HEK293 (cell line): ENCODE results near the gene STXBP3.

ENCODE experiments used
- CTCF ChIA-PET: fragments of 350-600 bp; formaldehyde crosslinking; extraction: SDS; loops from one replicate; lab custom pipeline; 2021; ENCODE audit warnings: antibody characterized with exemption; lab: Yijun Ruan, JAX
- POLR2A ChIA-PET: fragments of 300-600 bp; formaldehyde crosslinking; extraction: SDS; loops from one replicate; lab custom pipeline; 2020; ENCODE audit warnings: antibody characterized with exemption, inconsistent platforms; lab: Yijun Ruan, JAX
- H3K27ac ChIP-seq: fragments of 200-500 bp; sonication (Bioruptor generic); 2 replicates; pipeline ENCODE4 v1.5.1; 2014; ENCODE audit warnings: low read depth, low read length, control low read depth, inconsistent platforms; ENCODE audit errors: extremely low read depth
- H3K36me3 ChIP-seq, 2 experiments: fragments of 200-500 bp in 1 of 2; sonication (Bioruptor generic) in 1 of 2; 1 replicate in 1 of 2; 2 replicates in 1 of 2; pipeline ENCODE4 v1.5.1; 2014 to 2017; ENCODE audit warnings: inconsistent platforms in 2 of 2, low read length in 2 of 2; ENCODE audit not compliant: control insufficient read depth in 2 of 2, insufficient read depth in 1 of 2
- H3K4me1 ChIP-seq: fragments of 200-500 bp; sonication (Bioruptor generic); 2 replicates; pipeline ENCODE4 v1.5.1; 2014; ENCODE audit warnings: mild to moderate bottlenecking, low read length, inconsistent platforms; ENCODE audit not compliant: control insufficient read depth, insufficient read depth
- H3K4me3 ChIP-seq: 2 replicates; pipeline ENCODE4 v1.5.1; 2011; ENCODE audit warnings: low read depth, mild to moderate bottlenecking, control low read depth, low read length, moderate library complexity
- H3K9me3 ChIP-seq: fragments of 200-500 bp; sonication (Bioruptor generic); 2 replicates; pipeline ENCODE4 v1.5.1; 2014; ENCODE audit warnings: low read depth, low read length, inconsistent platforms; ENCODE audit not compliant: control insufficient read depth, insufficient read depth
- GLIS1 ChIP-seq: fragments of 450-650 bp; formaldehyde crosslinking; IDR thresholded peaks from 2 replicates; pipeline ENCODE4 v1.5.1; 2016; ENCODE audit warnings: missing biosample characterization, missing genetic modification characterization
- KLF10 ChIP-seq: fragments of 450-650 bp; IDR thresholded peaks from 2 replicates; pipeline ENCODE4 v1.5.1; 2018; ENCODE audit warnings: missing biosample characterization, mild to moderate bottlenecking, missing genetic modification characterization
- OVOL3 ChIP-seq: fragments of 450-650 bp; formaldehyde crosslinking; IDR thresholded peaks from 2 replicates; pipeline ENCODE4 v1.5.1; 2016; ENCODE audit warnings: missing biosample characterization, missing genetic modification characterization
- SCRT2 ChIP-seq: fragments of 450-650 bp; formaldehyde crosslinking; IDR thresholded peaks from 2 replicates; pipeline ENCODE4 v1.5.1; 2016; ENCODE audit warnings: missing biosample characterization, missing genetic modification characterization
- SP2 ChIP-seq: fragments of 450-650 bp; formaldehyde crosslinking; IDR thresholded peaks from 2 replicates; pipeline ENCODE4 v1.5.1; 2016; ENCODE audit warnings: missing biosample characterization, missing genetic modification characterization
- ZBTB21 ChIP-seq: fragments of 450-650 bp; formaldehyde crosslinking; IDR thresholded peaks from 2 replicates; pipeline ENCODE4 v1.5.1; 2017; ENCODE audit warnings: missing biosample characterization, missing genetic modification characterization
- ZNF157 ChIP-seq: fragments of 450-650 bp; formaldehyde crosslinking; IDR thresholded peaks from 2 replicates; pipeline ENCODE4 v1.5.1; 2016; ENCODE audit warnings: missing biosample characterization, missing genetic modification characterization
- ZNF214 ChIP-seq: fragments of 450-650 bp; formaldehyde crosslinking; IDR thresholded peaks from 2 replicates; pipeline ENCODE4 v1.5.1; 2017; ENCODE audit warnings: missing biosample characterization, mild to moderate bottlenecking, missing genetic modification characterization, borderline replicate concordance
- ZNF280C ChIP-seq: fragments of 450-650 bp; formaldehyde crosslinking; IDR thresholded peaks from 2 replicates; pipeline ENCODE4 v1.5.1; 2016; ENCODE audit warnings: missing biosample characterization, missing genetic modification characterization
- ZNF354C ChIP-seq: fragments of 450-650 bp; formaldehyde crosslinking; IDR thresholded peaks from 2 replicates; pipeline ENCODE4 v1.5.1; 2016; ENCODE audit warnings: missing biosample characterization, missing genetic modification characterization, low read depth, borderline replicate concordance
- ZNF48 ChIP-seq: fragments of 450-650 bp; formaldehyde crosslinking; IDR thresholded peaks from 2 replicates; pipeline ENCODE4 v1.5.1; 2016; ENCODE audit warnings: missing biosample characterization, missing genetic modification characterization
- ZNF513 ChIP-seq: fragments of 450-650 bp; IDR thresholded peaks from 2 replicates; pipeline ENCODE4 v1.5.1; 2018; ENCODE audit warnings: missing biosample characterization, missing genetic modification characterization
- ZNF521 ChIP-seq: fragments of 450-650 bp; formaldehyde crosslinking; IDR thresholded peaks from 2 replicates; pipeline ENCODE4 v1.5.1; 2017; ENCODE audit warnings: missing biosample characterization, mild to moderate bottlenecking, missing genetic modification characterization
- ZNF660 ChIP-seq: fragments of 450-650 bp; IDR thresholded peaks from 2 replicates; pipeline ENCODE4 v1.5.1; 2018; ENCODE audit warnings: missing biosample characterization, mild to moderate bottlenecking, missing genetic modification characterization
- ZNF664 ChIP-seq: fragments of 450-650 bp; formaldehyde crosslinking; IDR thresholded peaks from 2 replicates; pipeline ENCODE4 v1.5.1; 2016; ENCODE audit warnings: missing biosample characterization, missing genetic modification characterization
- ZNF776 ChIP-seq: fragments of 450-650 bp; formaldehyde crosslinking; IDR thresholded peaks from 2 replicates; pipeline ENCODE4 v1.5.0; 2017; ENCODE audit warnings: missing biosample characterization, missing genetic modification characterization, borderline replicate concordance
- ZSCAN18 ChIP-seq: fragments of 450-650 bp; formaldehyde crosslinking; IDR thresholded peaks from 2 replicates; pipeline ENCODE4 v1.5.1; 2016; ENCODE audit warnings: missing biosample characterization, missing genetic modification characterization
- ZSCAN30 ChIP-seq: fragments of 450-650 bp; IDR thresholded peaks from 2 replicates; pipeline ENCODE4 v1.5.1; 2018; ENCODE audit warnings: missing biosample characterization, mild to moderate bottlenecking, missing genetic modification characterization, moderate library complexity
- TF ChIP-seq, protein P1 (sequence below): fragments of 450-650 bp; formaldehyde crosslinking; optimal IDR thresholded peaks from 2 replicates; pipeline ENCODE3; 2016; ENCODE audit warnings: missing biosample characterization, mild to moderate bottlenecking, missing genetic modification characterization
- TF ChIP-seq, protein P2 (sequence below): fragments of 450-650 bp; formaldehyde crosslinking; IDR thresholded peaks from 2 replicates; pipeline ENCODE4 v1.5.1; 2016; ENCODE audit warnings: missing biosample characterization, missing genetic modification characterization, borderline replicate concordance

The STXBP3 gene

GRCh38 chr1:108722292-108722691 is 24.2 kb upstream of the STXBP3 start:
- Histone ChIP-seq H3K9me3 (no peaks in the 10 kb centered on the region), H3K27ac (no peak overlapping the region)
- CTCF ChIA-PET = interaction anchor here (0.5 to 1.2 kb wide), 2 partner anchors 8 to 23 kb away, joined by 3 read pairs; no protein-coding TSS in a partner anchor
- POLR2A ChIA-PET = no interaction called here
- TF ChIP-seq ZSCAN18 (tag by site-specific recombination) (no peak), ZNF513 (tag by site-specific recombination) (no peak), ZSCAN30 (tag by site-specific recombination) (no peak), ZNF48 (tag by site-specific recombination) (no peak), OVOL3 (tag by site-specific recombination) (no peak), ZNF664 (tag by site-specific recombination) (no peak), SCRT2 (tag by site-specific recombination) (no peak), ZNF214 (tag by site-specific recombination) (no peak), ZNF660 (tag by site-specific recombination) (no peak), ZNF157 (tag by site-specific recombination) (no peak), GLIS1 (no peak)
- TF ChIP-seq, protein P1, sequence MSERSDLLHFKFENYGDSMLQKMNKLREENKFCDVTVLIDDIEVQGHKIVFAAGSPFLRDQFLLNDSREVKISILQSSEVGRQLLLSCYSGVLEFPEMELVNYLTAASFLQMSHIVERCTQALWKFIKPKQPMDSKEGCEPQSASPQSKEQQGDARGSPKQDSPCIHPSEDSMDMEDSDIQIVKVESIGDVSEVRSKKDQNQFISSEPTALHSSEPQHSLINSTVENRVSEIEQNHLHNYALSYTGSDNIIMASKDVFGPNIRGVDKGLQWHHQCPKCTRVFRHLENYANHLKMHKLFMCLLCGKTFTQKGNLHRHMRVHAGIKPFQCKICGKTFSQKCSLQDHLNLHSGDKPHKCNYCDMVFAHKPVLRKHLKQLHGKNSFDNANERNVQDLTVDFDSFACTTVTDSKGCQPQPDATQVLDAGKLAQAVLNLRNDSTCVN (tag by site-specific recombination) = no peak
- TF ChIP-seq, all 188 proteins: peak for 0
- H3K4me1 ChIP-seq = no peaks in the 10 kb centered on the region
- H3K36me3 ChIP-seq = no peaks in the 10 kb centered on the region
- no peak overlapping the region for H3K4me3 ChIP-seq

DNA sequence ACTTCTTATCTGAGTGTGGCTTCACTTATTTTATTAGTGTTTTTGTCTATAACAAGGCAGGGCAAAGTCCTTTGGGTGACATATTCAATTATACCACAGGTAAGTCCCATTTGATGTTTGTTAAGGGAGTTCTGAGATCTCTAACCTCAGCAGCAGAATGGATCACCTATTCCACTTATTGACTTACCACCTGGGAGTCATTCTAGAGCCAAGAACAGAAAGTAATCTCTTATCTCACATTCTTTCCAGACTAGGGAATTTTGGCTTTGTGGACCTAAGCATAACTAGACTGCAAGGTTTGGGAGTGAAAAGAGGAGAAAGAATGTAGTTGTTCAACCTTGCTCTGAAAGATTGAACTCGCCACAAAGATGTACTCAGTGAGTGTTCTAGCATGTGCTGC is 20.6 kb upstream of the STXBP3 start:
- Histone ChIP-seq H3K4me1 (no peaks in the 10 kb centered on the region), H3K36me3 (no peaks in the 10 kb centered on the region), H3K27ac (no peak overlapping the region), H3K4me3 (no peak overlapping the region), H3K9me3 (no peaks in the 10 kb centered on the region)
- TF ChIP-seq ZNF776 (tag by site-specific recombination) = no peak
- no peak for TF ChIP-seq SP2 (tag by site-specific recombination)
- TF ChIP-seq ZNF280C (tag by site-specific recombination) = no peak
- no peak for TF ChIP-seq ZNF521 (tag by site-specific recombination)
- TF ChIP-seq, protein P2, sequence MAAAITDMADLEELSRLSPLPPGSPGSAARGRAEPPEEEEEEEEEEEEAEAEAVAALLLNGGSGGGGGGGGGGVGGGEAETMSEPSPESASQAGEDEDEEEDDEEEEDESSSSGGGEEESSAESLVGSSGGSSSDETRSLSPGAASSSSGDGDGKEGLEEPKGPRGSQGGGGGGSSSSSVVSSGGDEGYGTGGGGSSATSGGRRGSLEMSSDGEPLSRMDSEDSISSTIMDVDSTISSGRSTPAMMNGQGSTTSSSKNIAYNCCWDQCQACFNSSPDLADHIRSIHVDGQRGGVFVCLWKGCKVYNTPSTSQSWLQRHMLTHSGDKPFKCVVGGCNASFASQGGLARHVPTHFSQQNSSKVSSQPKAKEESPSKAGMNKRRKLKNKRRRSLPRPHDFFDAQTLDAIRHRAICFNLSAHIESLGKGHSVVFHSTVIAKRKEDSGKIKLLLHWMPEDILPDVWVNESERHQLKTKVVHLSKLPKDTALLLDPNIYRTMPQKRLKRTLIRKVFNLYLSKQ (tag by site-specific recombination) = no peak
- no peak for TF ChIP-seq KLF10 (tag by site-specific recombination)
- no peak for TF ChIP-seq ZBTB21 (tag by site-specific recombination)
- TF ChIP-seq ZNF354C (tag by site-specific recombination) = no peak
- ChIA-PET POLR2A (no interaction called here), CTCF (no interaction called here)
